Esophagus muscularis mucosa (tissue), 4 donors: ENCODE results near the gene CNTN2. TPM values are rescaled to one million over a fixed set of nuclear protein-coding genes. Genes with fewer than 3 reads are reported as not detected.

Experiments
- DNase-seq: peaks from one replicate; pipeline ENCODE4 v3.0.0-alpha.2; 2017; ENCODE audit errors: extremely low spot score
- H3K27ac ChIP-seq, 4 donors: fragments of 200-600 bp; sonication (generic); replicated peaks in 1 of 4; 1 replicate in 3 of 4; 2 replicates in 1 of 4; pipeline ENCODE4 v1.5.1; 2016 to 2019; ENCODE audit warnings: mild to moderate bottlenecking in 1 of 4
- H3K27me3 ChIP-seq, 4 donors: fragments of 200-600 bp; sonication (generic); one replicate each; pipeline versions ENCODE4 v1.5.1 to v1.6.0; 2016 to 2019
- H3K36me3 ChIP-seq, 4 donors: fragments of 200-600 bp; sonication (generic); one replicate each; pipeline ENCODE4 v1.5.1; 2016 to 2019
- H3K4me1 ChIP-seq, 4 donors: fragments of 200-600 bp; sonication (generic); one replicate each; pipeline ENCODE4 v1.5.1; 2016 to 2019
- H3K4me3 ChIP-seq, 4 donors: fragments of 200-600 bp; sonication (generic); 1 replicate in 2 of 4; 2 replicates in 2 of 4; pipeline ENCODE4 v1.5.1; 2016 to 2019; ENCODE audit warnings: mild to moderate bottlenecking in 4 of 4, moderate library complexity in 1 of 4
- H3K9me3 ChIP-seq, 4 donors: fragments of 200-600 bp; sonication (generic); 1 replicate in 3 of 4; 2 replicates in 1 of 4; pipeline ENCODE4 v1.5.1; 2016 to 2019
- CTCF ChIP-seq, 3 experiments: fragments of 200-600 bp in 2 of 3; fragments of 450-650 bp in 1 of 3; sonication (generic) in 2 of 3; IDR thresholded peaks; one replicate each; pipeline ENCODE4 v1.5.1; 2017 to 2019; ENCODE audit warnings: antibody characterized with exemption in 3 of 3, mild to moderate bottlenecking in 2 of 3, moderate library complexity in 1 of 3
- EP300 ChIP-seq: sonication (generic); formaldehyde crosslinking; IDR thresholded peaks from one replicate; pipeline ENCODE4 v1.6.1; 2017; ENCODE audit warnings: antibody characterized with exemption
- POLR2A ChIP-seq: fragments of 450-650 bp; IDR thresholded peaks from one replicate; pipeline ENCODE4 v1.6.1; 2017; ENCODE audit warnings: antibody characterized with exemption, moderate library complexity, mild to moderate bottlenecking, low read depth
- POLR2AphosphoS5 ChIP-seq, 2 donors: sonication (generic); formaldehyde crosslinking; IDR thresholded peaks; one replicate each; pipeline ENCODE4 v1.6.1; 2017; ENCODE audit warnings: antibody characterized with exemption in 2 of 2
- WGBS: methylation state at CpG from one replicate; pipeline ENCODE4 v1.1.5; 2018; 5-methylcytosine and 5-hydroxymethylcytosine counted together
- intact Hi-C: fragments of 100-400 bp; cut with DNase I; formaldehyde crosslinking; loops from one replicate; pipeline ENCODE4 v1.15.1; 2023
- total RNA-seq, 4 donors: library from RNA; depleted of rRNA; stranded (reverse); fragments of >200 nt; gene quantifications; one replicate each; pipeline versions ENCODE4 v1.1.0 to v1.2.1, GENCODE V29; 2016

CNTN2 gene
- total RNA-seq, 4 donors from 2014 or later = 1.9 to 6.2 (median 2.9) TPM

- peaks cover 0 to 10% (median 6%) of the 10 kb centered on the region in 4 donors for H3K4me1 ChIP-seq
- intact Hi-C loops = no loop called here
- H3K9me3 ChIP-seq = no peaks in the 10 kb centered on the region
- no peak overlapping the region for H3K4me3 ChIP-seq
- H3K27me3 ChIP-seq = no peaks in the 10 kb centered on the region
- no peak overlapping the region for H3K27ac ChIP-seq
- no peak for DNase-seq
- WGBS = 100% methylated on average over 4 of the region's 7 CpGs
- TF ChIP-seq POLR2AphosphoS5 (IDR thresholded peaks at IDR 0.05) (no peak), CTCF (IDR thresholded peaks at IDR 0.05) (no peak), POLR2A (no peak), EP300 (no peak)
- no peaks in the 10 kb centered on the region for H3K36me3 ChIP-seq
Measured at GRCh38 chr1:205074513-205074912, 31.5 kb downstream of the CNTN2 start.

GRCh38 chr1:205075642-205076155 lies 32.7 kb downstream of the CNTN2 start:
- 62% methylated on average over 6 of the region's 7 CpGs for WGBS
- H3K27ac ChIP-seq = no peak overlapping the region
- no peak overlapping the region for H3K4me3 ChIP-seq
- no peaks in the 10 kb centered on the region for H3K36me3 ChIP-seq
- no peak for DNase-seq
- no peaks in the 10 kb centered on the region for H3K27me3 ChIP-seq
- H3K9me3 ChIP-seq = no peaks in the 10 kb centered on the region
- TF ChIP-seq POLR2AphosphoS5 (IDR thresholded peaks at IDR 0.05) (no peak), CTCF (IDR thresholded peaks at IDR 0.05) (no peak), POLR2A (no peak), EP300 (no peak)
- intact Hi-C loops = no loop called here
- peaks cover 0 to 10% (median 6%) of the 10 kb centered on the region in 4 donors for H3K4me1 ChIP-seq

GRCh38 chr1:205076245-205076761 lies 33.3 kb downstream of the CNTN2 start:
- intact Hi-C loops = no loop called here
- H3K4me1 ChIP-seq = peaks cover 0 to 10% (median 6%) of the 10 kb centered on the region in 4 donors
- H3K27ac ChIP-seq = no peak overlapping the region
- H3K4me3 ChIP-seq = no peak overlapping the region
- WGBS = 94% methylated on average over 4 of the region's 4 CpGs
- DNase-seq = no peak
- no peaks in the 10 kb centered on the region for H3K27me3 ChIP-seq
- no peaks in the 10 kb centered on the region for H3K9me3 ChIP-seq
- no peak for TF ChIP-seq CTCF (IDR thresholded peaks at IDR 0.05)
- no peaks in the 10 kb centered on the region for H3K36me3 ChIP-seq

- TF ChIP-seq POLR2AphosphoS5 (IDR thresholded peaks at IDR 0.05) (no peak), EP300 (no peak), CTCF (IDR thresholded peaks at IDR 0.05) (no peak), POLR2A (no peak)
- WGBS = 95% methylated on average over 6 of the region's 7 CpGs
- Histone ChIP-seq H3K4me1 (peaks cover 0 to 10% (median 6%) of the 10 kb centered on the region in 4 donors), H3K36me3 (peaks cover 0 to 7% (median 0%) of the 10 kb centered on the region in 4 donors), H3K27me3 (no peaks in the 10 kb centered on the region), H3K27ac (no peak overlapping the region), H3K9me3 (no peaks in the 10 kb centered on the region), H3K4me3 (no peak overlapping the region)
- no peak for DNase-seq
- intact Hi-C loops = no loop called here
Measured at GRCh38 chr1:205077158-205077933, 34.3 kb downstream of the CNTN2 start.
